Measurements from ENCODE around the gene TBX20. TPM values are rescaled to one million over a fixed set of nuclear protein-coding genes. Genes with fewer than 3 reads are reported as not detected.
"Not testable (repeated sequence)": the region's sequence is repeated elsewhere in the genome, so short reads cannot be mapped to it uniquely, and the experiment has no call there.

The TBX20 gene
- total RNA-seq, 1 experiment from 2014 or later = 0.74 TPM

DNA sequence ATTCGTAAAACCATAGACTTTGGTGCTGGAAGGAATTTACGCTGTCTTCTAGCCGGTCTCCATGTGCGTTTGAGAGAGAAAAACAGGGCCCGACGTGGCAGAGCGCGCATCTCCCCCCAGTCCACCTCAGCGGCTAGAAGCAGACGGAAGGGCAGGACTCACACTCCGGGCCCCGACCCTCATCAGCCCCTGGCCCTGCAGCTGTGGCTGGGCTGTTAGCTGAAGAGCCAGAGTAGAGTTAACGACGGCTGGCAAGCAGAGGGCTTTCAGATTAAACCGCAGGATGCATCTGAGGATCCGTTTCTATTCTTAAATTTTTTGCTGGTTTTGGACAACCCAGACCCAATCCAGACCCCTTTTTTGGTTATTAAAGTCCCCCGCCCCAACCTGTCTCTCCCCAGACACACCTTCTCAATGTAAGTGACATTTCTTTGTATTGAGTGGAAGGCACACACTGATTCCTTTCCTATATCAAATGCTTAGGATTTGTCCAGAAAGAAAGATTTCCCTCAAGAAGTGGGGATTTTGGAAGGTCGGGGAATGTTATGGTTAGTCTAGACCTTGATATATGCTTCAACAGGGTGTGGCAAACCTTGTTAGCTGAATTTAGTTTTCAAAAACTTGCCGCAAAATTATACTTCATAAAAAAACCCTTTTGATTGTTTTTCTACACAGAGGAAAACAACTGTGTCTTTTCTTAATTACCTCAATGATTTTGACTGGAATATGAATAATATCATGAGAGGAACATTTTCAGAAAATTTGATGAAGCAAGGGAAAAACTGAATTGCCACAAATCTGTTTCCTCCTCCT lies 1.7 kb upstream of the TBX20 start:
- no peak for DNase-seq (ENCODE audit: low read depth)

DNA sequence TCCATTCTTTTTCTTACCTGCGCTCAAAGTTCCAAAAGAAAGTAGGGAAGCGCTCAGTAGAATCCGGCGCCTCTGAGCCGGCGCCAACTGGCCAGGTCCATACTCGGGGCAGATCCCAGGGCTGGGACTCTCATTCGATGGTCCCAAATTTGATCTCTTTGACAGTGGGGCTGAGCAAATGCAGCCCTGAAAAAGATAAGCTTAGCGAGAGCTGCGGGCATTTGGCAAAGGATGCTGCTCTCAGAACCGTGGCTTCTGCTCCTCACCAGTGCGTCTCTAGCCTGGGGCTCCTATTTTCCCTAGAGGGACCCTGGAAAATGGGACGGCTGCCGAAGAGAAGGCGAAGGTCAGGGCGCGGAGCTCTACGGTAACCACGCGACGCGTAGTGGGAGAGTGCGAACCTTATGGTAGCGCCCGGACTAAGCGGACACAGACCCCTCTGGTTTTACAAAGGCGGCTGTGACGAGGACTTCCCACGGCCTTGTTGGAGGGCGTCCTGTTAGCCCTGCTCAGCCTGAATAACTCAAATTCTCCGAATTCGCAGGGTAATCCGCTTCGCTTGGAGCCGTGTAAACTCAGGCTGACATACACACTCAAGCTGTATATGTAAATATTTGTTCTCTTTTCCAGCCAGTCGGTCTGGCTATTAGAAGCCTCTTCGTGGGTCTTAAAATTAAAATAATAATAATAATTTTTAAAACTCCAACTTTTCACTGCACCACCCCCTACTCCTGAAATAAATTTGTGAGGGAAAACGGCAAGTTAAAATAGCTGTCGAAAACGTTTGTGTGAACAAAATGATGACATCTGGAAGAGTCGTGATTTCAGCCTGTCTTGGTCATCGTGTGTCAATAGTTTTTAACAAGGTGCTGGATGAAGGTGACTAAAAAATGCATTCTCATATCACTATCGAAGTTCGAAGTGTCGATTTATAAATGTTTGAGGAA lies 869 bp upstream of the TBX20 start:
- DNase-seq (ENCODE audit: low read depth) = no peak

DNA sequence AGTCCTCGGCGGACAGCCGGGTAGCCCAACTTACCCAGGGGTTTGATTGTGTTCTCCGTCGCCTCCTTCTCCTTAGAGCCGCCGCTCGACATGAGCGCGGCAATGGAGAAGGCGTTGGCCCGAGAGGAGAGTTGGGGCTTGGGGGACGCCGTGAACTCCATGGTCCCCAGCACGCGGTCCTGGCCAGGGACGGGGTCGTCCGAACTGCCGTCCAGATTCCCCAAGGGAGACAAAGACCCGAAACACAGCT lies 515 bp downstream of the TBX20 start:
- DNase-seq (ENCODE audit: low read depth) = no peak

DNA sequence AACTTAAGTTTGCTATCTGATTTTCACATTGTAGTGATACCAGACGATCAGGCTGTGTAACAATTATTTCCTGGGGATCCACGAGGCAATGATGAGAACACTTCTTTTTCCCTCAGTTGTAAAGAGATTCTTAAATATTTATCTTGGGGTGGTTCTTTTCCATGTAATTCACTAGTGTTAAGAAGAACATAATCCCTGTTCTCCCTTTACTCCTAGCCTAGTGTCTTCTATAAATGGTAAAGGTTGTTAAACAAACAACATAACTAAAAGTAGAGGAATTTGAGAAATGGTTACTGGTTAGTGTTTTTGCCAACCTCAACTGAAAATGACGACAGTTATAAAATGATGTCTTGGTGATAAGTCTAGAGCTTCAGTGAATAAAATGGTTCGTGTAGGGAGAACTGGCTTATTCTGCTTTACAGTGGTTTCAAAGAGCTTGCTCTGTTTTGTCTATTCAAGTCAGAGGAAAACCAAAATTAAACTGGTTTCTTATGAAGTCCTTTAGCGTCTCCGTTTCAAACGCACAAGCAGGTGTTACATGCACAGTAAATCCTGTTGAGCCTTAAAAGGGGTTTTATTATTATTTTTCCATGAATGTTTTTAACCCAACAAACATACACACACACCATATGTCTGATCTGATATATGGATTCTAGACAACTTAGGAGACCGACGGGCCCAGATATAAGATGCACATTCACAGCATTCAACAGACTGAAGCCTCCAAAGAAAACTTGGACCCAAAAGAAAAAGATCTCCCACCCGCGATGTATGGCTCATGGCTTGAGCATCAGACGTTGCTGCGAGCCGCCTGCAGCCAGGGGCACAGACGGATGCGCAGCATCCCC lies 1.1 kb downstream of the TBX20 start:
- DNase-seq (ENCODE audit: low read depth) = no peak

DNA sequence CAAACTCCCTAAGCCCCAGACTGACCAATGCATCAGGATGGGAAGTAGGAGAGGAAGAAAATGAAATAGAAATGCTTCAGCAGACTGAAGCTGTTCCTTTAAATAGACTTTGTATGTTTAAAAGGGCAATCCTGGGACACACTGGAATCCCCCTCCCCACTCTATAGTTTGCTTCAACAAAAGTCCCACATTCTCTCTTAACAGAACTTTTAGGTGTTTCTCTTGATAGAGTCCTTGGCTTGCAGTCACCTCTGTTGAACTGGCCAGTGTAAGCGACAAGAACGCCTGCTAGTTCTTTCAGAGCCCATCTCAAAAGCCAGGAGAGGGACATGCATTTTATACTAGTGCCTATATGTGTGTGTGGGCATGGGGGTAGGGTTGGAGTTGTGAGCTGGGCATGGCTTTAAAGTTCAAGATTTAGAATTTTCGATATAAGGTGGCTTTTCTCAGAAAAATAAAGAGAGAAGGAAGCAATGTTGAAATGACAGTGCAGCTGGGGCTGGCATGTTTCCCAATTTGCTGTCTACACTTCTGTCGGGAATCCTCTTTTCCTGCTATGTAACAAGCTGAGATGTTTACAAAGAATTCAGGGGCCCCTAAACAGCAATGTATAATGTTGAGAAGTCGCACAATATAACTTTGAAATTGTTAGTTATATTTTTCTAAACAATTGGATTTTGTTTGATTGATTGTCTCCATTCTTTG lies 2.1 kb downstream of the TBX20 start:
- no peak for DNase-seq (ENCODE audit: low read depth)

DNA sequence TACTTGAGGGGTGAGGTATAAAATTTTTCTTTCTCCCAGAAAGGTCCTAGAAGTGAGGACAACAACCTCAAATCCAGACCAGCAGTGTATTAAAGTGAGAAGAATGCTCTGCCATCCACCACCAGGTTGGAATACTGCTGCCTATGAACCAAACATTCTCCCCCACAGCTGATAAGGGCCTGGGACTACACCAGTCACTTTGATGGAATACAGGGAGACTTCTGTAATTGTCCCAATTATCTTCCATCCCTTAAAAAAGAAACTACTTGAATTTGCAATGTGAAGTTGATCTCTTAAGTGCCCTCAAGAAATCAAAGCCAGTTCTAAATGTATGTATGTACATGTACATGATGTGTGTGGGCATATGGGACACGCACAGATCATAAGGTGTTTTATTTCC lies 3.0 kb downstream of the TBX20 start:
- no peak for DNase-seq (ENCODE audit: low read depth)

DNA sequence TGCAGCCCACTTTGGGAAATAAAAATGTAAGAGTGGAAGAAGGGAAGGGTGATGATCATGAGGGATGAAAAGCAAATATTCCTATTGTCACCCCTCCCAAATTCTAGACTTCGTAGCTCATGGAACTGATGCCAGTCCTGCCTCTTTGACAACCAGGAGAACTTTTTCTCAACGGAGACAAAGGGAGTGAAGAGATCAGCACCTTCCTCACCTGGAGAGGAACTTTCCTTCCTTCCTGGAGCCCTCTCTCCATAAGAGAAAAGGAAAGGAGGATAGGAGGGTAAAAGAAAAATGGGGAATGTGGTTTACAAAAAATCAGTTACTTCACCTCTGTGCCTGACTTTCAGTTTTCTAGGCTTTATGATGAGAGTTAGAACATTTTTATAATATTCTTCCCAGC lies 3.4 kb downstream of the TBX20 start:
- DNase-seq (ENCODE audit: low read depth) = no peak

DNA sequence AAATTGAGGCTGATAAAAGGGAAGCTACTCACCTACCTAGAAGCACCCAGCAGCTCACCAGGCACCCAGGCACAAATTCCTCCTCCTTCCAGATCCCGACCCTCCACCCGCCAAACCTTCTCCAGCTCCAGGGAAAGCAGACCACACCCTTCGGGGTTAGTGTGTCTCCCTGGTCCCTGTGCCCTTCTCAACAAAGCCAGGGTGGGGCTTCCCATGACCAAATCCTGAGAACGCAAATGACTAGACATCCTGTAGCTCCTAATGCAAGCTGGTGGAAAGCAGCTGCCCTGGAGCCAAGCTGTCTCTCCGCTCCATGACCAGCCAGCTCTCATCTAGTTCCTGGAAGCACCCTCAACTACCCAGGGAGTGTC lies 4.4 kb downstream of the TBX20 start:
- peak; percentile 70 for DNase-seq (ENCODE audit: low read depth)

DNA sequence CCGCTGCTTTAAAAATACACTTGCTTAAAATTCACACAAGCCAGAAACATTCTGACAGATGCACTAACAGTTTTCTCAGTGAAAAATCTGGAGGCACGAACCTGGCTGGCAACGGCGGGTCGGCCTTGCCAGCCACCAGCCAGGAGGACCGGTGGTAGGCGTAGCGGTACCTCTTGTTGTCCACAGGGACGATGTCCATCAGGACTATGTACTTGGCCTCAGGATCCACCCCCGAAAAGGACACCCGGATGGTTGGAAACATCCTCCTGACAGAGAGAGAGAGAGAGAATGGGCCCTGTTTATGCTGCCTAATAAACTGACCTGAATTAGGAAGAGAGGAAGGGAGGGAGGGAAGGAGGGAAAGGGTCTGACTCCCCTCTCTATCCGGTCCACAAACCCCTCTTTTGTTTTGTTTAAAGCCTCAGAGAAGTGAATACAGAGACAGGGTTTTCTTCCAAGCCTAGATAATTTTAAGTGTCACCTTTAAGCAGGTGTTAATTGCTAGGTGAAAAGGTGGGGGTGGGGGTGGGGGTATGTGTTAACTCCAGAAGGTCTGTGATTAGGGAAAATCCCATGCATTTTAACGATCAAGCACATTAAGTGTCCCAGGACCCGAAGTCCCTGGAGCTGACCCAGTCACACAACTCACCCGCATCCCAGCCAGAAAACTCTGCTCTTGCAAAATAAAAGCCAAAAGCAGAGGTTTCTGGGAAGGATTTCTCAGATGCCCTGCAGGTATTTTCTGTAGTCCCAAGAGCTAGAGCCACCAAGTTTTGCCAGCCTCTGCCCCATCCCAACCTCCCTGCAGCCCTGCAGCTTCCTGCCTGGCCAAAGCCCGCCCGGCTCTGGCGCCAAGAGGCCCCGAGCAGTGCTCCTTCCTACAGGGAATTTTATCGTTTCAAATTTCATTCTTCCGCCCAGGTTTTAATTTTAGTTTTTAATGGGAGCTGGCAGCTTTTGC lies 5.0 kb downstream of the TBX20 start:
- peak; percentile 18 for DNase-seq (ENCODE audit: low read depth)

DNA sequence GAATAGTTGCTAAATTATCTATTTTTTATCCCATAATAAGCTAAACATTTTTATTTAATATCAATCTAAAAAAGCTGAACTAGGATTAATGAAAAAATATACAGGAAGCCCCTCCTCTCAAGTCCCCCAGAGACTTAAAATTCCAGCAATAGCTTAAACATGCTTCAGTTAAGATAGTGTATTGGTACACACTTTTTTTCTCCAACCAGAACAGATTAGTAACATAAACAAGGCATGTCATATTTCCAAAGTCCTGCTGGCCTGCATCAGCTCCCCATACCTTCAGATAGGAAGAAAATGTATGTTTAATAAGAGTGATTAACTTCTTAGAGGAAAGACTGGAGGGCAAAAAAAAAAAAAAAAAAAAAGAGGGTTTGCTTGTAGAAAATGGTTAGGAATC lies 7.1 kb downstream of the TBX20 start:
- DNase-seq (ENCODE audit: low read depth) = no peak

DNA sequence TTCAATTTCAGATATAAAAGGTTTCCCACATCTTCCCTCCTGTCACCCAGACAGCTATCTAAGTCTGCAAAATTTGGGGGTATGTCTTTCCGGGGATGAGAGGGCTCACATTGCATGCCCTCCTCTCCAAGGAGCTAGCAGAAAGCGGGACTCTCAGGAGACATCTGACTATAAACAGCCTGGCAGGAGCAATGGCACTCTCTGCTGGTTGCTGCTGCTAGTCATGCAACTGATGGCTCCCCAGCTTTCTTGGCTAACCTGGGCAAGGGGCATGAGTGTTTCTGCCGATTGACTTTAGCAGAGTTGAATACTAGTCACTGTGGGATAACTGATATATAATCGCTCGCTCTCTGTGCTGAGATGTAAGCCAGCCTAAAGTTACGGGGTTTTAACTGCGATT lies 12.0 kb downstream of the TBX20 start:
- DNase-seq (ENCODE audit: low read depth) = no peak

DNA sequence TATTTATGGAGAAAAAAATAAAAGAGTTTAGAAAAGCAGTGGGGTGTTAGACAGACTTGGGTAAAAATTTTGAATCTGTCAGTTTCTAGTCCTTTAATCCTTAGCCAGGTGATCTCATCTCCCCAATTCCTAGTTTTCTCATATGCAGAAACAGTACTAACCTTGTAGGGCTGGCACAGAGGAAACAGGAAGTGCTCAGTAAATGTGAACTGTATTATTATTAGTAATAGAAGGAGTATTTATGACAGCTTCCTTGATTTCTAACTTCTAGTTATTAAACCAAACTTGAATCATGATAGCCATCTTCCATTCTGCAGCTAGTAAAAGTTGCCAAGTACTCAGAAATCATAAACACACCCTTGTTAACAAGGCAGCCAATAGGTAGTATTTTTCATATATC lies 12.5 kb downstream of the TBX20 start:
- no peak for DNase-seq (ENCODE audit: low read depth)

DNA sequence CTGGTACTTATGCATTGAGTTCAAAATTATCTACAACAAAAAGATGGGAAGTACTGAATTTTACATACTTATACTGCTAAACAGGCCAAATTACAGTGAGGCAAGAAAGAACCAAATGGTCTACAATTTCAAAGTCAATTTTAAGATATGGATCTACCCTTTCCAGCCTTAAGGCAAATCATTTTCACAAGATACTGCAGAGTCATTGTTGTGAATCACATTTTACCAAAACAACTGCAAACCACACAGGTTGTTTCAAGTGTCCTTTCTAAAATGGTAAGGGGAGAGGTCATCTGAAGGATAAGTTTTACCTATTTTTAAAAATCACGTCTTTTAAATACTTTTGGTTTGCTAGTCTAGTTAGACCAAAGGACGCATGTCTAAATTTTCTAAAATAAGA lies 12.9 kb downstream of the TBX20 start:
- not testable (repeated sequence) for DNase-seq (ENCODE audit: low read depth)

DNA sequence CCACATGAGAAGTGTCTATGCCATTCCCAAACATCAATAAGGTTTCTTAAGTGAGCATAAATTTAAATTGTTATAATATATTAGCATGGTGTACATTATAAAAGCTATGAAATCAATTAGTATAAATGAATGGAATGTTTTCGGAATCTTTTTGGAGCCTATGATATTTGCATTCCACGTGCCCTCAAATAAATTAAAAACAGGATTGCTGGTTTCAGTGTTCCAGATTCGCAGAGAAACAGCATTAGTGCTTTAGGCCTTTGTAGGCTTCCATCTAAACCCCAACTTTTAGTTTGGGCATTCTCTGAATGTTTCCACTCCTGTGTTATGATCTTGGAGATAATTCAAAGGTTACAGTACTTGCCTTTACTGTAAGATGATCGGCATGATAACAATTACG lies 15.4 kb downstream of the TBX20 start:
- DNase-seq (ENCODE audit: low read depth) = not testable (repeated sequence)

DNA sequence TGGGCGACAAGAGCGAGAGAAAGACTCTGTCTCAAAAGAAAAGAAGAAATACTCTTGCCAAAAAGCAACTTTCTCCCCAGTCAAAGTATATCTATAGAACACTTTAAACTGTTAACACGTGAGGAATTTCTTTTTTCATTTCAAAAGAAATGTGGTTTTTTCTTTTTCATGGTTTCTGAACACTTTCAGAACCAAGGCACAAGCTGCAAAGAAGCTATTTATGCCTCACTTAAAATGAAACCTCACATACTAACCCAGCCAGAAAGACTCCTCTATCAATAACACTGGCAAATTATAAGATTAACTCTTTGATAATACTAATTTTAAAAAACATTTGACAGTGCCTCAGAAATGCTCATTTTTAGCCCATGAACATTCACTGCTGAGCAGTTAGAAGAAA lies 20.9 kb downstream of the TBX20 start:
- DNase-seq (ENCODE audit: low read depth) = no peak

DNA sequence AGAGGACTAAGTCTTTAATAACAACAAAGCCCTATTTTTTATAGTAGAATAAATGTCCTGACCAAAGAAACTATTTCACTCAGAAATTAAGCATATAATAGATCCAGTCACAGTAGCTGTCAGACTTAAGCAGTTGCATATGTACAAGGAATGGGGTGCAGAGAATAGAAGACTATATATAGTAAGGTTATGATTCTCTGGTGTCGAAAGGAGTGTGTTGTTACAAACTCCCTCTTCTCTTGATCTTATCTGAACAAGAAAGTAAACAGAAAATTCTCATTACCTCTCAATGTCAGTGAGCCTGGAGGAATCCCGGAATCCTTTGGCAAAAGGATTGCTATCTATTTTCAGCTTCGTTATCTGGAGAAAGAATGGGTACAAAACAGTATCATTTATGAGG lies 22.7 kb downstream of the TBX20 start:
- DNase-seq (ENCODE audit: low read depth) = not testable (repeated sequence)

DNA sequence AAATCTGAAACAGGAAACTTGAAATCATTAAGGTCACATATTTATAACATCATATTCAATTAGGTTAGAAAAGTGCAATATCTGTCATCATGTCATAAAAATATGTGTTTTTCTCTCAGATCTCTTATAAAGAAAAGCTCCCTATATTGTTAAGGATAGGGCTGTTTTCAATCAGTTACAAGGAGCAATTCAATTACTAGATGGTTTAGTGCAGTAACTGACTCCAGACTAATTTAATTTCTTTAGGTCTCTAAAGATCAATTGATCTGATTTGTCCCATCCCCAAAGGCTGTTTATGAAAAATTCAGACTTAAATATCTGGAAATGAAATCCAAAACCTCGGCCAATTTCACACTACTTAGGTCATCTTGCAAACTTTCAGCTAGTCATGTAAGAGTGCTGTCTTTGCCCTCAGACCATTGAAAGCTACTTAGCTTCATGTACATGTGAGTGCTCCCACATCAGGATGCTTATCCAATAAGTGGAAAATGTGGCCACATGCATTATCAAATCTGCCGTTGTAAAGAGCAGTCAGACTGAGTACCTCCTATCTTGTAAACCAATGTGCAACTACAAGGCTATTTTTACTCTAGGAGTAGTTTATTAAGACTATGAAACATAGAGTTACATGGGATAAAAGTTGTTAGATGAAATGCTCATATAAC lies 24.7 kb downstream of the TBX20 start:
- DNase-seq (ENCODE audit: low read depth) = not testable (repeated sequence)

DNA sequence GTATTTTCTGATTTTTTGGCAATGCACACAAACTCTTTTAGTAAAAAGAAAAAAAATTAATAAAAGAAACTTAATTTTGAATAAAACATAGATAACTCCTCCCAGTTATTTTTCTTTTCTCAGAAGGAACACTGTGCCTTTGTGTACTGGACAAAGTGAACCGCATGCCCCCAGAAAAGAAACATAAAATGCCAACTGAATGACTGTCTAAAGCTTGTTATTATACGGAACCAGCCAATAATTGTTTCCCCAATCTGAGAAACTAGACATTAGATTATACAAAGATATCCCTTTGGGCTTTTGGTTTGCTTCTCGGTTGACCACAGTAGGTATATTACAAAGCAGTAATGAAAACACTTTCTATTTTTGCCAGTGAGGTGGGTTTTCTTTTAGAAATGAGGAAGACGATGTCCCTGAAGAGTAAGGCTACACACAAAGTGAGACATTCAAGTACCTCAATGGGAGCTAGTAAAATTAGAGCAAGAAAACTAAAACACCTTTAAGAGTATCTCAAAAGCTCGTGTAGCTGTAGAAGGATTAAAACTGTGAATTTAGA lies 25.3 kb downstream of the TBX20 start:
- DNase-seq (ENCODE audit: low read depth) = not testable (repeated sequence)

DNA sequence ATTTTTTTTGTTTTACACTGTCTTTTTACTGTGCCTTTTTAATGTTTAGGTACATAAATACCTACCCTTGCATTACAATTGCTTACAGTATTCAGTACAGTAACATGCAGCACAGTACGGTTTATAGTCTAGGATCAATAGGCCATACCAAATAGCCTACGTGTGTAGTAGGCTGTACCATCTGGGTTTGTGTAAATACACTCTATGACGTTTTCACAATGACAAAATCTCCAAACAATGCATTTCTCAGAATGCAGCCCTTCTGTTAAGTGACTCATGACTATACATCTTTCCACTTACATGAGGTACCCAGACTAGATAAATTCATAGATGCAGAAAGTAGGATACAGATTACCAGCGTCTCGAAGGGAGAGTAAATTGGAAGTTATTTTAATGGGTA lies 26.5 kb downstream of the TBX20 start:
- peak; percentile 48 for DNase-seq (ENCODE audit: low read depth)

Data from HT1080 (cell line).